AG10803 (cell line): ENCODE results near the gene TGFBI.

Source experiments
- DNase-seq: peaks from one replicate; pipeline ENCODE4 v3.0.0; 2010; ENCODE audit warnings: low read depth
- H3K4me3 ChIP-seq: 2 replicates; pipeline ENCODE4 v1.5.1; 2011; ENCODE audit warnings: mild to moderate bottlenecking, low read length, control low read depth
- CTCF ChIP-seq: conservative IDR thresholded peaks from 2 replicates; pipeline ENCODE4 v1.5.1; 2011; ENCODE audit warnings: mild to moderate bottlenecking, low read length, control low read depth, inconsistent platforms

Gene TGFBI

GRCh38 chr5:136065588-136065987 lies 36.8 kb downstream of the TGFBI start:
- TF ChIP-seq CTCF: no peak
- H3K4me3 ChIP-seq: no peak overlapping the region
- no peak for DNase-seq

- peak; percentile 50 for TF ChIP-seq CTCF
- peak; percentile 83 for DNase-seq
- H3K4me3 ChIP-seq: no peak overlapping the region
These were observed 38.0 kb downstream of the TGFBI start for GRCh38 chr5:136066661-136067271.

GRCh38 chr5:136067422-136067821 lies 38.6 kb downstream of the TGFBI start:
- no peak for TF ChIP-seq CTCF
- DNase-seq: no peak
- H3K4me3 ChIP-seq: no peak overlapping the region

DNA sequence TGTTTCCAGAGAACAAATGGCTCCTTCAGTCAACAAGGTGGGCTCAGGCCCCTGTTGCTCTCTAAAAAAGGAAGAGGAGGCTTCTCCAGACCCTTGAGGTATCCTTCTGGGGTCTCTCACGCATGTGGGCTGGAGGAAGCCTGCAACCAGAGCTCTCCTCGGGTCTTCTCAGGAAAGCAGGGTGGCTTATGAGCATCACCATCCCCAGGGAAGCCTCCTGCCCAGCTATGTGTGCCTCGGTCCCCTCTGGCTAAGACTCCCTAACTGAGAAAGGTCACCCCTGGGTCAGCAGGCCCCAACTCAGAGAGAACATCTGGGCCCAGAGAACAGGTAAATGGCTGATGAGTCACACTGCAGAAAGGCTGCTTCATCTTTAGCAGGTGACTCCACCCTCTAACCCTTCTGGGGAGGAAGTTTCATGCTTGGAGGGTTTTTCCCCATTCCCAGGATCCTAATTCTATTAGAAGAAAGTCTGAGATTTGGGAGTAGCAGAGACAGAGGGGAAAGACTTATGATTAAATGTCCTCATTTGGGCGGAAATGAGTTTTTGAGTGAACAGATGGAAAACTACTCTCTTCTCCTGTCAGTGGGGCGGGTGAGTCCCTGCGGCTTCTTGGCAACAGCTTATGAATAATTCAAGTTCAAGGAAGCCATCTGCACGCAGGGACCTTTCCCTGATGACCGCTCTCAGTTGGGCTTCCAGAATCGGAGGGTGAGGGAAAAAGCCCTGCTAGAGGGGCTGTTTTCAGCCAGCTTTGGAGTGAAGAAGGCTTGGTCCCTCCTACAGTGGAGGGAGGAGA lies 41.9 kb downstream of the TGFBI start:
- no peak for DNase-seq
- no peak for TF ChIP-seq CTCF

GRCh38 chr5:136073714-136074529 lies 45.1 kb downstream of the TGFBI start:
- H3K4me3 ChIP-seq: no peak overlapping the region
- no peak for TF ChIP-seq CTCF
- no peak for DNase-seq

More for the DNA sequence above, 41.9 kb downstream of the TGFBI start:
- H3K4me3 ChIP-seq: no peak overlapping the region

DNA sequence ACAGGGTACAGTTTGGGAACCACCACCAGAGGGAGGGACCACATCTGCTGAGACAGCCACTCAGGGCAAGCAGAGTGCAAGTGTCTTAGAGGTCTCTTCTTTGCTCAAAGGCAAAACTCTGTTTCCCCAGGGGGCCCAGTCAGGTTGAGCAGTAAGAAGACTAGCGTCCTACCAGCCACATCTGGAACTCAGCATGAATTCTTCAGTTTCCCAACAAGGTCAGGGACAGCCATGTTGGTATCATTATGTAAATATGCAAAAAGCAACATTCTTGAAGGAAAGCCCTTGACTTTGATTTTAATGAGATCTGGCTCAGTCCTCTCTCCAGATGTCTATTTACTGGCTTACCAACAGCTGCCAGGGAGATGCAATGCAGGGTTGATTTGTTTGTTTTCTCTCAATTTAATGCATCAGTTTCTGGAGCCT lies 46.7 kb downstream of the TGFBI start:
- no peak for TF ChIP-seq CTCF
- no peak overlapping the region for H3K4me3 ChIP-seq
- DNase-seq: peak; percentile 79
